NCI-H128 (cell line): ENCODE results near the gene NMNAT2.

Experiments
- DNase-seq: peaks from one replicate; lab custom pipeline; 2025; ENCODE audit not compliant: unreplicated experiment; lab: John Stamatoyannopoulos, UW

Gene NMNAT2

DNA sequence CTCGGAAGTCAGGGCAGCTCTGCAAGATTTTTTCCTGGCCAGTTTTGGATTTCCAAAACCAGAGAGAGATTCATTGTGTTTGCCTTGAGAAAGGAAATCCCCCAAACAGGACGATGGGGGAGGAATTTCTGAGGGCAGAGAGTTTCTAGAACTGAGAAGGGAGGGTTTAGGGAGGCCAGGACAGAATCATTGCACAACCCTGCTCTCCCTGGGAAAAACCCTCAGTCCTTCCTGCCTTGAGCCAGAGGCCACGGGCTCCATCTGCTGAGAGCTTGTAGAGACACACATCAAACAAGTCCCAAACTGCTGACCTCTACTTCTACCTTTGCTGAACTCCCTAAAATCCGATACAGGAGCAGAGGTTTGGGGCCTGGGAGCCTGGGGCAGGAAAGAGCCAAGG, 99.7 kb downstream of the NMNAT2 start:
- no peak for DNase-seq

DNA sequence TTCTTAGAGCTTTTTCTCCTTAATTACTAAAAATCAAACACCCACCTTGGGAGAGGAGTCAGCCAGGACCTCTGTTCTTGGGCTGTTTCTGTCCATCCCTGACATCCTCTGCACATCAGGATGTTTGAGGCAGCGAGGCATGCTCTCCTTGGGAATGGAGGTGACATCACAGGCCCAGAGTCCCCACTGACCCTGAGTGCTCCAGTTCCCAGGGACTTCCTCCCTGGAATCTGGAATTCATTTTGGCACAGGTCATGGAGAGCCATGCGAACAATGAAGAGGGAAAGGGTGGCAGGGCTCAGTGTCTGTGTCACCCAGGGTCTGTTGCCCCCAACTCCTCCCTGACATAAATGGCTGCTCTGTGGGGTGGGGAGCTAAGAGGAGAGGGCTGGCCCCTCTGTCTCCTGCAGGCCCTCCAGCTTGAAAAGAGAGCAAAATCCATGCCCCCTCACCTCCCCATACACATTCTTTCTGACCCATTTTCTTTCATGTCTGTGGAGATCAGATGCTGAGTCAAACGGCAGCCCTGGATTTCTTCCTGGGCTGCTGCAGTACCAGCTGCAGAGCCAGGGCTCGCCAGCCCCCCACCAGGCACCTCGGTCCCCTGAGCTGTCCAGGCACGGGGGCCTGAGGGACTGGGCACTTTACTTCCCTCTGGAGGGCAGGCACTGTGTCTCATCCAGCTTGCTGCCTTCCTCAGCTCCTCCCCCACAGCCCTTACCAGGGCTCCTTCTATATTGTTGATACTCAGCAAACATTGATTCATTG, 102.0 kb downstream of the NMNAT2 start:
- no peak for DNase-seq

DNA sequence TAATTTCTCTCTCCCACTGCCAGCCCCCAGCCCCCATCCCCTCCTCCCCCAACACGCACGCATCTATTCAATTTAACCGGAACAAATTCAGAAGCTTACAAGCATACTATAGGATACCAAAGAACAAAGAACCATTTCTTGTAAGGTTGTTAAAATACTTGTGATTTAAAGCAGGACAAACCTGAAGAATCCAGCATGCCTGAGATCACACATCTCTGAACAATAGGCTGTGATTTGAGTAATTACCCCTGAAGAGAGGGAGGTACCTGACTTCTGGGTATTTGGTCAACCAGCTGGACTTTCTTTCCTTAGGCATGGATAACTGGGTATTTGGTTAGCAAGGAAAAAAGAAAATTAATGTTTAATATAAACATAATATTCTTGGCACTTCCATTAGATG, 105.1 kb downstream of the NMNAT2 start:
- no peak for DNase-seq

DNA sequence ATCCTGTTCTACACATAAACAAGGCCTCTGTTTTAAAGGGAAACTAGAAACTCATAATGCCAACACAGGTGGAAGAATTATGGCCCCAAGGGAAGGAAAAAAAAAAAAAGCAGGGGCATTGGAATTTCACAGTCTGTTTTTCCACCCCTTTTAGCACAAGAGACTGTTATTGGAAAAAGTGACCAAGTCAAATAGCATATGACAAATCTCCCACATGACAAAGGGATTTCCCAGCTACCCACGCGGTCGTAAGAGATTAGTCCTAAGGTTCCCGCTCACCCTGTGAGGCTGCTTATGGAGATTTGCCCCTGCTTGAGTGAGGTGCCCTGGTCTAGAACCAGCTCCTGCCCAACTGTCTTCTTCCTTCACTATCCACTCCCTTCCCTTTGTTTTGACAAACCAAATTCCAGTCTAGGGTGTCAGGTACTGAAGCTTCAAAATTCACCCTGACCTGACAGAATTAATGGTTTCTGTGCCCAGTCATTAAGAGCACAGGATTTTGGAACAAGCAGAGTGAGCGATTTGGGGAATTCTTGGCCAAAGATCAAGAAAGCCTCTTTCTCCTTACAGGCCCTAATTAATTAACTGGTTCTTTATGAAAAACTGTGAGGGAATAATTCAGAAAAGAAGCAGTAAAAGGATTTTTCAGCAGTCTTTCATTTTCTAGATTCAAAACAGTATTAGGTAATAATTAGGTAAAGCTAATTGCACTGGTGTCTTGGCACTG, 107.3 kb downstream of the NMNAT2 start:
- no peak for DNase-seq

DNA sequence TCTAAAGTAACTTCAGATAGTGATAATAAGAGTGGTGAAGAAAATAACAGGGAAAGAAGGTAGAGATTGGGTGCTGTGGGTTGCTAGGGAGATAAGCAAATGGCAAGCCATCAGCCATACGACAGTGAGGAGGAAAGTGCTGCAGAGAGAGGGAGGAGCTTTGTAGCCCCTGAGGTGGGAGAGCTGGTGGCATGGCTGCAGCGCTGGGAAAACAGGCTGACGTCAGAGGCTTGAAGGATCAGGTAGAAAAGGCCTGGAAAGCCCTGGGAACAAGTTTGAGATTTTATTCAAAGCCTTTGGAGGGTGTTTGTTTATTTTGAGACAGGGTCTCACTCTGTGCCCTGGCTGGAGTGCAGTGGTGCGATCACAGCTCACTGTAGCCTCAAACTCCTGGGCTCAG, 109.5 kb downstream of the NMNAT2 start:
- no peak for DNase-seq

DNA sequence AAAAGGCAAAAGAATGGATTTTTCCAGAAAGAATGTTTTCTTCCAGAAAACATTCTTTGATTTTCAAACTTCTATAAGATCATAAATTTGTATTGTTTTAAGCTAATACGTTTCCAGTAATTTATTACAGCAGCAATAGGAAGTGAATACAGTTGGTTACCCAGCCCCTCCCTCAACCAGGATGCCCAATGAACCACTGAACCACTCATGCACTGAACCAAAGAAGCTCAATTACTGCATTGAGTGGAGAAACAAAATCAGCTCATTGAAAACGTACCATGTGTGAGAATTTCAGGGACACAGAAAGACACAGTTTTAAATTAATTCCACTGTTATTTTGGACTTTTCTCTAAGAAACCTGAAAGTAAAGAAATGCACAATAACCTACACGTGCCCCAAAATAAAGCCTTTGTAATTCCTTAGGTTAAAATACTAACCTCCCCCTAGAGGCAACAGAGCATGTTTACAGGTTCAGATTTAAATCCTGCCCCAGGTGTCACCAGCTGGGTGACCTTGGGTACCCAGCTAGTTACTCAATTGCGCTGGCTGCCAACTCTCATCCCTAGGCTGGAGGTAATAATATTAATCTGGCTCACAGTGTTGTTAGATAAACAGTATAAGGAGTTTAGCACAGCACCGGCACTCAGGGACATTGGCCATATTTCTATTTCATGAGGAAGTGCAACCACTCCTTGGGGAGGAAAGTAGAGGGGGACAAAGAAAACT, 111.7 kb downstream of the NMNAT2 start:
- no peak for DNase-seq

DNA sequence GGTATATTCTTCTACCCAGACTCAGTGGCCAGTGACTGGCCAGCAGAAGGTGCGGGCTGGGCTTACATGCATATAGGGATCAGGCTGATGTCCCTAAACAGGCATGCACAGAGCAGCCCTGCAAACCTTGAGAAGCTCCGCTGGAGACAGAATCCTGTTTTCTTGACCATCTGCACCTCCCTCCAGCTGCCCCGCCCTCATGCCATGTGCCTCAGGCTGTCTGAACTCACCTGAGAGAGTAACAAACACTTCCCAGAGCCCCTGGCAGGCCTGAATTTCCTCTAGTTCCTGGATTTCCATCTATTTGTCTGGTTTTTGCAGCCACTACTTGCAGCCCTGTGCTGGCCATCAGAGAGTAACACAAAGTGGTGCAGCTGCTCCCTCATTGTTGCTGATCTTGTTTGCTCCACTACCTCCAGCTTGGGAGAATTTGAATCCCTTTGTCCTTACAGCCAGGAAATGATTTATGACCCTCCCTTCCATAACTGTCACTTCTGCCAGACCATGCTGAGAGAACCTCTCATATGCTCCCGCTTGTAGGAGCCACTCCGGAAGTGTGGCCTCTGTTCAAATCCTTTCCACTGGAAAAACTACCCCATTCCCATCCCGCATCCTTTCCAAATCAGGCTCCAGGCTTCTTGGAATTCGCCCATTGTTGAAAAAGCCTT, 113.6 kb downstream of the NMNAT2 start:
- peak; percentile 80 for DNase-seq

DNA sequence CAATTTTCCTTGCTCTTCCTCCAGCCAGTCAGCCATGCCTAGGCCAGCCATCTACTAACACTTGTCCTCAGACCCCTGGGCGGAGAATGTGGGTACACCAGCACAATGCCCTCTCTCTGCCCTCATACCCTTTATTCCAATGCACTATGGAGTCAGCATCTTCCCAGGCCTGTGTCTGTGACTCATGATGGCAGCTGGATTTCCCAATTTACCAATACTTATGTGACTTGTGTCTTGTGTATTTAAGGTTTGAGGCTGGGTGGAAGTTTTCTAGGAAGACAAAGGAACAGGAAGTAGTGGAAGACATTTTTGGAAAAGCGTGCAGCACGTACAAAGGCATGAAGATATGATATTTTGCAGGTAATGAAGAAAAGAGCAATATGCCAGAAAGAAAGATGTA, 114.3 kb downstream of the NMNAT2 start:
- no peak for DNase-seq

DNA sequence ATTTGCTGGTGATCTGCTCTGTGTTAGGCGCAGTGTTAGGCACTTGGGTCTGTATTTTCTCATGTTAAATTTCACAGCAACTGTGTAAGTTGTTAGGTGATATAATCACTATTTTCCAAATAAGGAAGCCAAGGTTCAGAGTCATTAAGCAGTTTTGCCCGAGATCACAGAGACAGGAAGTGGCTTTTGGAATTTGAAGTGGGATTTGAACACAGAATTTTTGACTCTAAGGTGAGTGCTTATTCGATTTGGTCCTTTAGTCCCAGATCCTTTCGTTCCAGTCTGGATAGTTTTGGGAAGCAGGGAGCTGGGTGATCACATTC, 114.9 kb downstream of the NMNAT2 start:
- no peak for DNase-seq

DNA sequence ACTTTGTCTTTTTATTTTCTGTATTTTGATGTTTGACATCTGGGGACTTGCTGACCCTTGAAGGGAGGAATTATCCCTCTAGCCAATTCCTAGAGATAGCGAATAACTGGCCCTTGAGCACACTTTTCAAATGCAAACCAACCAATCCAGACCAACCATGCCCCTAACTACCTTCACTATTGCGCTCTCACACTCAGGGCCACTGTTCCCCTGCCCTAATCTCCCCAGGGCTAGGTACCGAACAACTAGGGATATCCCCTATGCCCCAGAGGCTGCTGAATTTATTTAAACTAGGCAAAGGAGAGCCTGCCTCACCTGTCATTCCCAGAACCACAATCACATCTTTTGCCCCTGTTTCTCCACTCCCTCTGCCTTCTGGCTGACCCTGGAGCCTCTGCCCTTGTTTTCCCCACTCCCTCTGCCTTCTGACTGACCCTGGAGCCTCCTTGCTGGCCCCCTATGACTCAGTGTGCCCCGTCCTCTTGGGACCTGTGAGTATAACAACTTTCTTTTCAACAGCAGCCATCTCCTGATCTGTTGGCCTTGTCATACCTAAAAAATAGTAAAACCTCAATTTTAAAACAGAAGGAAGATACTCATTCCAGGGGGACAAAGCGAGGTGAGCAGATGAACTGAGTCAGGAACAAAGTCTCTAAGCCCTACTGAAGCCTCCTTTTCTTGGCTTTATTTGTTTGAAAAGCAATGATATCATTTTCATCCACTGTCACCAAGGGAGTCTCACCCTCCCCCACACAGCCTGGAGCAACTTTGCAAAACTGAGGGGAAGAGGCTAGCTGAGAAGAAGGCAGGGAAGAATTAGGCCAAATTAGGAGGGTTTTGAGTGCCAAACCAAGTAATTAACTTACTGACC, 115.5 kb downstream of the NMNAT2 start:
- no peak for DNase-seq

DNA sequence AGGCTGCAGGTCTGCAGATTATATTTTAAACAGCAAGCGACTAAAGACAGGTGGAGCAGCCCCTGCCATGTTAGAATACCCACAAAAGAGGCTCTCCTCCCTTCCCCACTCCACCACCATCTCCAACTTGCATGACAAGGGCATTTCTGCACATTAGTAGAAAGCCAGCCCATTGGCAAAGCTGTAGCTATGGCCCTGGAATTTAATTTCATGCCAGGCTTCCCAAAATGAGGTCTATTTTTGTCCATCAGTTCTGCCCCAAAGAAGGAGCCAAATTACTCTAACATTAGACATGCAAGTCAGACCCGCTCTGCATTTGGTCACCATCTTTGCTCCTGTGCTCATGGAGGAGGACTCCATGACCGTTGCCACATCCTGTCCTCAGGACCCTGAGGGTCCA, 116.9 kb downstream of the NMNAT2 start:
- DNase-seq: no peak

DNA sequence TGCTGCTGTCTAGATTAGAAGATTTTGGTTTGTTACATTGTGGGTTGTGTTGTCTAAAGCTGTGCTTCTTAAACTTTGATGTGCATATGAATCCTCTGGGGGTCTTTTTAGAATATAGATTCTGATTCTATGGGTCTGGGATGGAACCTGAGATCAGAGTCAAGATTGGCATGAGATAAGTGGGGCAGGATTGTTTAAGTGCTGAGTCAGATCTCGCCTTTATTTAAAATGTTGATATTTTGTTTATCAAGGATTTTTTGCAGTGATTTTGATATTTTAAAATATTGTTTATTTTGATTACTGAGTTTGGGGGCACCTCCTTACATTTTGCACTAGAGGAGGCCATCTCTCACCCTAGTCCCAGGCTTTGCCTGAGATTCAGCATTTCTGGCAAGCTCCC, 117.4 kb downstream of the NMNAT2 start:
- DNase-seq: no peak

DNA sequence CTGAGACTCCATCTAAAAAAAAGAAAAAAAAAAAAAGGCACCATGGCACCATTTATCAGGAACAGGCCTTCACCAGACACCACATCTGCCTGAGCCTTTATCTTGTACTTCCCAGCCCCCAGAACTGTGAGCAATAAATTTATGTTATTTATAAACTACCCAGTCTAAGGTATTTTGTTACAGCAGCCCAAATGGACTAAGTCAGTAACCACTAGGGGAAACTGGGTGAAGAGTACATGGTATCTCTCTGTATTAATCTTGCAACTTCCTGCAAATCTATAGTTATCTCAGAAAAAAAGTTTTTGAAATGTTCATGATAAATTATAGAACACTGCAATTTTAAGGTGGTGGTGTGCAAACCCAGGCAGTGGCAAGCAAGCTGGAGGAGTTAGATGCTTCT, 117.8 kb downstream of the NMNAT2 start:
- no peak for DNase-seq

DNA sequence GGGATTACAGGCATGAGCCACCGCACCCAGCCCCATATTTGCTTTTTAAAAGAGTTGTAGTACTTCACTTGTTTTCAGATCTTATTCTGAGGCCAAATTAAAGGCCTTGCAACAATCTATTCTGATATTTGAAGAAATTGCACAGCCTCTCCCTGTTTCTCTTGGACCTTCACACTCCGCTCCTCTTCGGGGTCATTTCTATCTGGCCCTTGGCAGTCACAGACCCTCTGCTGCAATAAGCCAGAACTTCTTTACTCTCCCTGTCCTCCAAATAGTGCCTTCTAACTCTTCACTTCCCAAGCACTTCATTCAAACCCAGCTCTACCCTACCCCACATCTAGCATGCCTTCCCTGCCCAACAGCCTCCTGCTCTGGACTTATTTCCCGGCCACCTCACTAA, 121.4 kb downstream of the NMNAT2 start:
- no peak for DNase-seq

DNA sequence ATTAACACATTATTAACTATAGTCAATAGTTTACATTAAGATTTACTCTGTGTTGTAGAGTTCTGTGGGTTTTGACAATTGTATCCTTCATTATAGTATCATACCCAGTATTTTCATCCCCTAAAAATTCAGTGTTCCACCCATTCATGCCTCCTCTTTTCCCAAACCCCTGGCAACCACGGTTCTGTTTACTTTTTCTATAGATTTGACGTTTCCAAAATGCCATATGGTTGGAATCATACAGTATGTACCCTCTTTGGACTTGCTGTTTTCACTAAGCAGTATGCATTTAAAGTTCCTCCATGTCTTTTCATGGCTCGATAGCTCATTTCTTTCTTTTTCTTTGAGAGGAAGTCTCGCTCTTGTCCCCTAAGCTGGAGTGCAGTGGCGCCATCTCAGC, 122.7 kb downstream of the NMNAT2 start:
- no peak for DNase-seq

DNA sequence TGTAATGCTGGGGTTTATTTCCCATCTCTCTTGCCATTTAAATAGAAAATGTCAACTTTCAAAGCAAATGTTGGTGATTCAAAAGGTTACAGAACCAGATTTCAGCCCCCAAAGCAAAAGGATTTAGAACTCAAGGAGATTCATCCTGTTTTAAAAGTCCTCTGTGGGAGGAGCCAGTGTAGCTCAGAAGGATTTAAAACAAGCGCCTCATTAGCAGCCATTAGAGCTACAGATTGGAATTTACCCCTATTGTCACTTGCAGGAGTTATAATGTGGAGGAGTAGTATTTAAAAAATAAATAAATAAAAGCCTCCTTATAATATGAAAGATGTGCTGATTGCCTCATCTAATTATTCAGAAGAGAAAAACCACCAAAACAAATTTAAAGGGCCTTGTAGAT, 124.3 kb downstream of the NMNAT2 start:
- DNase-seq: no peak

DNA sequence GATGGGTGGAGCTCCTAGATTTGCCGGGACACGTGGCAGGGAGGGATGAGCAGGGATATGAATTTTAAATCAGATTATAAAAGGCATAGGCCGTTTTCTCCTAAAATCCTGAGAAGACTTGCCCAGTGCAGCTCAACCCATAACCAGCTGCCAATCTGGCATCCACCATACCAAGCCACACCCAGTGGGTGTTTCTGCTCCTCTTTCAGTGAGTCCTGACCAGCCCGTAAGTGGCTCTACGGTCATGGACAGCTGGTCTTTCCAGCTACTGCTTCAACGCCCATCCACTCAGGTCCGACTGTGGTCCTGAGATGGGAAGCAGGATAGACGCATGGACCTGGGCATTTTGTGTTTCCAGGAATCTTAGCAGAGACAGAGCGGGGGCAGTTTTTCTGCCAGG, 124.9 kb downstream of the NMNAT2 start:
- DNase-seq: no peak

DNA sequence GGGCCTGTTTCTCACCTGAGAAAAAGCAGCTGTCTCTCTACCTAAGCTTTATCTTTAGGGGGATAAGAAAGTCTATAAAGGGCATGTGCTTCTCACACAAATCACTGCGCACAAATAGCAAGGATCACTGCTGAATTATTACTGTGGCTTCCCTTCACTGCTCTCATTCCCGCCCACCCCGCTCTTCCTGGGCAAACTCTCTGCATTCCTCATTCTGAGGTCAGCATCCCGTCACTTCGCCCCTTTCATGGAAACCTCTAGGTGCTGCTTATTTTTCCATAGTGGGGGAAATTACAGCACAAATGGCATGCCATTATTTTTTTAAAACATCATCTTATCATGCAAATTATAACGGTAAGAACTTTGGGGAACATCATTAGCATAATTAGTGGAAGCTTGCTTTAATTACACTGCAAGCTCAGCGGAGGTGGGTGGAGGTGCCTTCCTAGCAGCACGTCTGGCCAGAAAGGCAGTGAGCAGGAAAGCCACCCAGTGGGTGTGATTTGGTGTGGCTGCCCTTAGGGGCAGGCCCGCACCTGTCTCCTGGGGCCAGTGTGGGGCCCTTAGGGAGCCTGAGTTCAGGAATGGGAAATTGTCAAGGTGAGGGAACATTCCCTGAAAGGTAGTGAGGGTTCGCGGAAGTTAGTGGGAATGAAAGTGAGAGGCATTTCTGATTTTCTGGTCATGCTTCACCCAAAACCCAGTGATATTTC, 126.2 kb downstream of the NMNAT2 start:
- DNase-seq: no peak

DNA sequence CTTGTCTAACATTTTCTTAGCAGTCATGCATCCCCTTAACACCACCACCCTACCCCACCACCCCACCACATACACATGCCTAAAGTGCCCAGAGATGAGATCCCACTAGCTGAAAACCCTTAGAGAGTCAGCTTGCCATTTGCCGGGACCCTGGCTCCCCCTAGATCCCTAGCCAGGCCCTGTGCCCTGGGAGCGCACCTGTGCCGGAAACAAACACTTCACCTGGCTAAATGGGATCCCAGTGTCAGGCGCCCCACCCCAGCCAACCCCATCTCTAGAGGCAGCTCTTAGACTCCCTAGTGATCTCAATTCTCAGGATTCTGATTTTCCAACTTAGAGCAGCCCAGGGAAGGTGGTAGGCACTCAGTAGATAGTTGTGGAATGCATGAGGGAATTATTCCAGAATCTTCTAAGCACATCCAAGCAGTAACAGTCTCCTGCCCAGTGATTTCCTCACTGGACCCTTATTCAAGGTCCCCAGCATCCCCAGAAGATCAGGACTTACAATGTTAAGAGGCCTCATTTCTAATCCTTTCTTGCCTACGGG, 126.9 kb downstream of the NMNAT2 start:
- DNase-seq: no peak

DNA sequence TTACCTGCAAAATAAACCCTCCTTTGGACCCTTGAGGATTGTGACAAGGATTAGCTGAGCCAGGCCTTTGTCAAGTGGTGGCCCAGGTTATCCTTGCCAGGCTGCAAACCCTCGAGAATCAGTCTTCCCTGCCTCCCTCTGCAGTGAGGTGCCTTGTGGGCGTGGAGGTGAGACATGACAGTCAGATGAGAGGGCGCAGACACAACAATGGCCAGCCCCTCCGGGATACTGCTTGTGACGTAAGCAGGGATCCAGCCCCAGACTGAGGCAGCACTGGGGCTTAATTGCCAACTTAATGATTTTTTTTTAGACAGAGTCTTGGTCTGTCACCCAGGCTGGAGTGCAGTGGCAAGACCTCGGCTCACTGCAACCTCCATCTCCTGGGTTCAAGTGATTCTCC, 127.6 kb downstream of the NMNAT2 start:
- DNase-seq: no peak
